Pancreas (tissue), 10 donors: ENCODE data around the gene CNTNAP5. TPM values are rescaled to one million over a fixed set of nuclear protein-coding genes. Genes with fewer than 3 reads are reported as not detected.
"Not testable (repeated sequence)": the region's sequence is repeated elsewhere in the genome, so short reads cannot be mapped to it uniquely, and the experiment has no call there.

ENCODE experiments used
- ATAC-seq, 4 donors: fragments of 200-7000 bp; cut with Tn5 transposase; one replicate each; pipeline versions ENCODE4 v1.8.0 to v1.9.1; 2020; ENCODE audit warnings: mild to moderate bottlenecking in 4 of 4, moderate library complexity in 4 of 4
- DNase-seq, 6 donors: peaks; one replicate each; pipeline ENCODE4 v3.0.0-alpha.2; 2020
- FAIRE-seq: peaks from 2 replicates; lab custom pipeline; 2012; peaks lifted over from hg19 to GRCh38; lab: Jason Lieb, UNC
- H3K27ac ChIP-seq, 4 donors: fragments of 200-600 bp; sonication (generic); 1 replicate in 3 of 4; 2 replicates in 1 of 4; pipeline versions ENCODE4 v1.5.0 to v1.8.0; 2020
- H3K27me3 ChIP-seq, 4 donors: fragments of 200-600 bp; one replicate each; pipeline ENCODE4 v1.8.0; 2021
- H3K36me3 ChIP-seq, 3 donors: fragments of 200-600 bp; sonication (generic) in 1 of 3; one replicate each; pipeline versions ENCODE4 v1.5.0 to v1.8.0; 2020 to 2021
- H3K4me1 ChIP-seq, 3 donors: fragments of 200-600 bp; one replicate each; pipeline ENCODE4 v1.8.0; 2021
- H3K4me3 ChIP-seq, 4 donors: fragments of 200-600 bp; sonication (generic) in 2 of 4; one replicate each; pipeline versions ENCODE4 v1.5.0 to v1.8.0; 2020 to 2021
- H3K9me3 ChIP-seq, 4 donors: fragments of 200-600 bp; one replicate each; pipeline ENCODE4 v1.8.0; 2021
- CTCF ChIP-seq, 4 donors: fragments of 200-600 bp; sonication (generic) in 3 of 4; IDR thresholded peaks; one replicate each; pipeline versions ENCODE4 v1.5.0 to v1.8.0; 2021; ENCODE audit warnings: antibody characterized with exemption in 4 of 4
- WGBS, 2 donors: extraction: QIAGEN DNeasy Blood & Tissue Kit; methylation state at CpG; one replicate each; pipeline ENCODE4 v1.1.7; 2013; 5-methylcytosine and 5-hydroxymethylcytosine counted together
- intact Hi-C, 3 donors: fragments of 100-400 bp; cut with DNase I; formaldehyde crosslinking; loops; one replicate each; pipeline versions ENCODE4 v1.11.1 to v1.14.2; 2022
- polyA plus RNA-seq, 2 donors: library from polyadenylated mRNA; stranded (reverse); fragments of 200-250 nt; gene quantifications; one replicate each; pipeline ENCODE4 v1.2.3, GENCODE V29; 2013
- total RNA-seq, 6 donors: library from RNA; stranded (reverse); fragmentation: NEBNext Ultra II Directional in 4 of 6; extraction: Animal tissue kit (Norgen Biotek cat#: 25700) in 4 of 6; gene quantifications; one replicate each; pipeline versions ENCODE4 v1.2.1 to v1.2.4, GENCODE V29; 2021 to 2023
- donor health status: healthy with polysubstance abuse.
- donor health status: DM: no; HTN: no; CAD: no; lungs with moderate emphysema.
- donor health status: DM: no; HTN: no; CAD: no.
- donor health status: control.
- donor health status: control.
- donor health status: Bipolar disorder and iron deficiency.
- donor health status: DM: yes; HTN: yes; CAD: no.
- donor health status: DM: no; HTN: no; CAD: no.
- donor health status: DM: no; HTN: no; CAD: no.
- donor health status: DM: yes; HTN: yes; CAD: no.

CNTNAP5 gene
- total and polyA plus RNA-seq, 8 donors, result 0.05 to 0.43 (median 0.12) TPM

GRCh38 chr2:124343827-124344498 is 318.9 kb downstream of the CNTNAP5 start:
- Histone ChIP-seq H3K4me1 (no peaks in the 10 kb centered on the region), H3K27ac (no peak overlapping the region), H3K27me3 (no peaks in the 10 kb centered on the region), H3K4me3 (no peak overlapping the region), H3K36me3 (no peaks in the 10 kb centered on the region), H3K9me3 (no peaks in the 10 kb centered on the region)
- TF ChIP-seq CTCF (IDR thresholded peaks at IDR 0.05), result no peak
- intact Hi-C loops, result no loop called here
- FAIRE-seq (no peak), ATAC-seq (peak in 1 of 4 donors; percentile 51), DNase-seq (no peak)
- WGBS, 2 donors, result 49% methylated on average over 4 of the region's 4 CpGs

GRCh38 chr2:124347209-124347608 is 322.1 kb downstream of the CNTNAP5 start:
- no peak for TF ChIP-seq CTCF (IDR thresholded peaks at IDR 0.05)
- no peaks in the 10 kb centered on the region for H3K9me3 ChIP-seq
- no peaks in the 10 kb centered on the region for H3K36me3 ChIP-seq
- no peak for FAIRE-seq
- intact Hi-C loops, result no loop called here
- 54 to 57% methylated on average over 7 of the region's 7 CpGs for WGBS, 2 donors
- no peak overlapping the region for H3K4me3 ChIP-seq
- no peaks in the 10 kb centered on the region for H3K27me3 ChIP-seq
- H3K4me1 ChIP-seq, result no peaks in the 10 kb centered on the region
- ATAC-seq, result no peak
- no peak overlapping the region for H3K27ac ChIP-seq
- no peak for DNase-seq

- Histone ChIP-seq H3K4me3 (no peak overlapping the region), H3K27me3 (no peaks in the 10 kb centered on the region), H3K27ac (no peak overlapping the region), H3K4me1 (no peaks in the 10 kb centered on the region), H3K9me3 (no peaks in the 10 kb centered on the region), H3K36me3 (no peaks in the 10 kb centered on the region)
- DNase-seq, result no peak
- FAIRE-seq, result no peak
- no peak for TF ChIP-seq CTCF (IDR thresholded peaks at IDR 0.05)
- intact Hi-C loops, result no loop called here
- ATAC-seq, result no peak
Observed at GRCh38 chr2:124353656-124354055, 328.6 kb downstream of the CNTNAP5 start.

- H3K4me3 ChIP-seq, result no peak overlapping the region
- no peaks in the 10 kb centered on the region for H3K27me3 ChIP-seq
- no peaks in the 10 kb centered on the region for H3K9me3 ChIP-seq
- DNase-seq, result no peak
- intact Hi-C loops, result no loop called here
- WGBS, 2 donors, result 33 to 49% methylated on average over 3 of the region's 3 CpGs
- H3K36me3 ChIP-seq, result no peaks in the 10 kb centered on the region
- TF ChIP-seq CTCF (IDR thresholded peaks at IDR 0.05), result no peak
- FAIRE-seq, result no peak
- H3K27ac ChIP-seq, result no peak overlapping the region
- H3K4me1 ChIP-seq, result no peaks in the 10 kb centered on the region
- ATAC-seq, result no peak
Observed at GRCh38 chr2:124354466-124354865, 329.4 kb downstream of the CNTNAP5 start.

GRCh38 chr2:124361966-124362365 is 336.9 kb downstream of the CNTNAP5 start:
- H3K27me3 ChIP-seq, FAIRE-seq, H3K4me1 ChIP-seq, H3K27ac ChIP-seq, H3K4me3 ChIP-seq, DNase-seq, H3K9me3 ChIP-seq, intact Hi-C loops, ATAC-seq, H3K36me3 ChIP-seq: not testable (repeated sequence)
- WGBS, 2 donors, result 86 to 96% methylated on average over 28 of the region's 28 CpGs
